Measurements from ENCODE around the gene TEX38. TPM values are rescaled to one million over a fixed set of nuclear protein-coding genes. Genes with fewer than 3 reads are reported as not detected.
A peak's percentile ranks its signal among the peaks of the same experiment; 100 is the strongest.
"Not testable (repeated sequence)": the region's sequence is repeated elsewhere in the genome, so short reads cannot be mapped to it uniquely, and the experiment has no call there.

The TEX38 gene
- total and polyA plus RNA-seq, 8 donors = 0.35 to 0.80 TPM; not detected in 6

DNA sequence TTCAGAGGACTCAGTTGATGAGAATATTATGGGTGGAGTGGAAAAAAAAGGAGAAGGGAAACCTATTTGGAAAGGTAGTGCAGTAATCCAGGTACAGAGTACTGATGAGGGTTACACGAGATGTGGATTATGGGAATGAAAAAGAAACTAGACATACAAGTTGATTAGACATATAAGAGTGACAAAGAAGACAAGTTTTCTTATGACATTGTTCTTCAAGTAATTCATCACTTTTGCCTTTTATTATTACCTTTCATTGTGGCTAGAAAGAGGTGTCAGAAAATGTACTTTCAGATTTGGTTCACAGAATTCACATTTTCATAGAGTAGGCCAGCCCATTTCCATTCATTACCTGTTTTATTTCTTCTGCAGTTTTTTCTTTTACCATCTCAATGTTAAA lies 13.9 kb upstream of the TEX38 start:
- no peak overlapping the region for H3K4me3 ChIP-seq
- peaks cover 0 to 26% (median 8%) of the 10 kb centered on the region in 3 donors for H3K36me3 ChIP-seq
- H3K9me3 ChIP-seq = no peaks in the 10 kb centered on the region
- intact Hi-C loops (cut with DNase I) = no loop called here
- 93 to 100% methylated on average over 1 of the region's 1 CpG for WGBS, 2 donors
- H3K27me3 ChIP-seq = no peaks in the 10 kb centered on the region
- ATAC-seq (no peak), FAIRE-seq (no peak), DNase-seq (no peak)
- no peak overlapping the region for H3K27ac ChIP-seq
- no peaks in the 10 kb centered on the region for H3K4me1 ChIP-seq
- TF ChIP-seq, protein P1, sequence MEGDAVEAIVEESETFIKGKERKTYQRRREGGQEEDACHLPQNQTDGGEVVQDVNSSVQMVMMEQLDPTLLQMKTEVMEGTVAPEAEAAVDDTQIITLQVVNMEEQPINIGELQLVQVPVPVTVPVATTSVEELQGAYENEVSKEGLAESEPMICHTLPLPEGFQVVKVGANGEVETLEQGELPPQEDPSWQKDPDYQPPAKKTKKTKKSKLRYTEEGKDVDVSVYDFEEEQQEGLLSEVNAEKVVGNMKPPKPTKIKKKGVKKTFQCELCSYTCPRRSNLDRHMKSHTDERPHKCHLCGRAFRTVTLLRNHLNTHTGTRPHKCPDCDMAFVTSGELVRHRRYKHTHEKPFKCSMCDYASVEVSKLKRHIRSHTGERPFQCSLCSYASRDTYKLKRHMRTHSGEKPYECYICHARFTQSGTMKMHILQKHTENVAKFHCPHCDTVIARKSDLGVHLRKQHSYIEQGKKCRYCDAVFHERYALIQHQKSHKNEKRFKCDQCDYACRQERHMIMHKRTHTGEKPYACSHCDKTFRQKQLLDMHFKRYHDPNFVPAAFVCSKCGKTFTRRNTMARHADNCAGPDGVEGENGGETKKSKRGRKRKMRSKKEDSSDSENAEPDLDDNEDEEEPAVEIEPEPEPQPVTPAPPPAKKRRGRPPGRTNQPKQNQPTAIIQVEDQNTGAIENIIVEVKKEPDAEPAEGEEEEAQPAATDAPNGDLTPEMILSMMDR (IDR thresholded peaks at IDR 0.05) = no peak

DNA sequence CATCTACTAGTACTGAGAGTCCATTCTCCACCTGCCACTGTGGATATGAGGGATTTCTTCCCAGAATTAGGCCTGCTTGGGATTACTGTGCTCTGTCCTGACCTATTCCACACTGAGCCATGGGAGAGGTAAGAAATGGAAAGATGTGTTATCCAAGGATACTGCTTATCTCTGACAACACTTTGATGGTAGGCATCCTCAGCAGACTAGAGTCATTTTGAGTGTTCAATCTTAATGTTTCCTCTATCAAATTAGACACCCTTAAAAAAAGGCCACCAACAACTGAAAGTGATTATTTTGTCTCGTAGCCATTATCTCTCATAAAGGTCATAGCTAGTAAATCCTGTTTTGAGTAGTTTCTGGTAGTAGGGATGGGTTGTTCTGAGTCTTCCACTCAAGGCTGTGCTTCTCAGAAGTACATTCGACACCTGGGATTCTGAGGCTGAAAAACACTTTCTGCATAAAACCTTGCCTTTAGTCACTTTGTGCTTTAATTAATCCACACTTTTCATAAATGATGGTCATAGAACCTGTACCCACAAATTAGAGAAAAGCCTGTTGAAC lies 12.3 kb upstream of the TEX38 start:
- ATAC-seq (no peak), FAIRE-seq (no peak), DNase-seq (no peak)
- intact Hi-C loops (cut with DNase I) = no loop called here
- TF ChIP-seq, protein P1 (IDR thresholded peaks at IDR 0.05) = no peak
- H3K27ac ChIP-seq = no peak overlapping the region
- H3K36me3 ChIP-seq = peaks cover 0 to 35% (median 13%) of the 10 kb centered on the region in 3 donors
- WGBS, 2 donors = 68 to 77% methylated on average over 2 of the region's 2 CpGs
- no peaks in the 10 kb centered on the region for H3K4me1 ChIP-seq
- no peak overlapping the region for H3K4me3 ChIP-seq
- no peaks in the 10 kb centered on the region for H3K9me3 ChIP-seq
- H3K27me3 ChIP-seq = no peaks in the 10 kb centered on the region

DNA sequence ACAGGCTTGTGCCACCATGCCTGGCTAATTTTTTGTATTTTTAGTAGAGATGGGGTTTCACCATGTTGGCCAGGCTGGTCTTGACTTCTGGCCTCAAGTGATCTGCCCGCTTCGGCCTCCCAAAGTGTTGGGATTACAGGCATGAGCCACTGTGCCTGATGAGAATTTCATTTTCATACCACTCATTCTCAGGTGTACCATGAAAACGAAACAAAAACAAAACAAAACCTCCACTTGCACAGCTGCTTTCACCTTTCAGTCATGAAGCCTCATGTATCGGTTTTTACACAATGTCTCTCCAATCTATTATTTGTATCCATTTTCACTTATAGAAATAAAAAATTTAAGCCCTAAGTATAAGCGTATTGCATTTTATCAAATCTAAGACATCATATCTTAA lies 11.5 kb upstream of the TEX38 start:
- H3K36me3 ChIP-seq = peaks cover 0 to 34% (median 13%) of the 10 kb centered on the region in 3 donors
- H3K4me3 ChIP-seq; DNase-seq; intact Hi-C loops (cut with DNase I); FAIRE-seq; H3K27me3 ChIP-seq; H3K4me1 ChIP-seq; ATAC-seq; H3K9me3 ChIP-seq; H3K27ac ChIP-seq: not testable (repeated sequence)
- 93 to 94% methylated on average over 5 of the region's 5 CpGs for WGBS, 2 donors

DNA sequence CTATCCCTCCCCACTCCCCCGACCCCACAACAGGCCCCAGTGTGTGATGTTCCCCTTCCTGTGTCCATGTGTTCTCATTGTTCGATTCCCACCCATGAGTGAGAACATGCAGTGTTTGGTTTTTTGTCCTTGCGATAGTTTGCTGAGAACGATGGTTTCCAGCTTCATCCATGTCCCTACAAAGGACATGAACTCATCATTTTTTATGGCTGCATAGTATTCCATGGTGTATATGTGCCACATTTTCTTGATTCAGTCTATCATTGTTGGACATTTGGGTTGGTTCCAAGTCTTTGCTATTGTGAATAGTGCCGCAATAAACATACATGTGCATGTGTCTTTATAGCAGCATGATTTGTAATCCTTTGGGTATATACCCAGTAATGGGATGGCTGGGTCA lies 8.7 kb upstream of the TEX38 start:
- intact Hi-C loops (cut with DNase I); FAIRE-seq; ATAC-seq; DNase-seq; H3K9me3 ChIP-seq; H3K27ac ChIP-seq; H3K4me3 ChIP-seq; H3K27me3 ChIP-seq: not testable (repeated sequence)
- 97% methylated on average over 2 to 4 of the region's 5 CpGs for WGBS, 2 donors
- Histone ChIP-seq H3K36me3 (peaks cover 0 to 17% (median 6%) of the 10 kb centered on the region in 3 donors), H3K4me1 (peaks cover 4 to 10% (median 8%) of the 10 kb centered on the region in 3 donors)

DNA sequence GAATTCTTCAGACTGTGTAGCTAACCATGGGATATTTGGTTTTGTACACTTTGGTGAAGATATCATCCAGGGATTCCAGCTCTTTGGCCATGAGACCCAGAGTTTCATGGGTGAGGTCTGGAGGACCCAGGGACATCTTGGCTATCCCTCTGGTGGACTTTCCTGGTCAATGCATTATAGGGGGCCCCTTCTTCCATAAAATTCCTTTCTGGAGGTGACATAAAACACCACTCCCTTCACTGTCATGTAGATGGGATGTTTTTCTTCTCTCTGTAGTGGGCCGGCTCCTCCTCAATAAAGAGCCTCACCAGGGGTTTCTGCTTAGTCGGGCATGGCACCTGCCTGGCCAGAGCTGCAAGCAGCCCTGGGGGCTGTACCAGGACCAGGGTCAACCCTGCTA lies 5.7 kb upstream of the TEX38 start:
- FAIRE-seq (no peak), ATAC-seq (no peak), DNase-seq (peak in 1 of 6 donors; percentile 36)
- no peaks in the 10 kb centered on the region for H3K9me3 ChIP-seq
- intact Hi-C loops (cut with DNase I) = no loop called here
- TF ChIP-seq, protein P1 (IDR thresholded peaks at IDR 0.05) = no peak
- H3K27me3 ChIP-seq = no peaks in the 10 kb centered on the region
- no peak overlapping the region for H3K27ac ChIP-seq
- peaks cover 0 to 13% (median 6%) of the 10 kb centered on the region in 3 donors for H3K36me3 ChIP-seq
- H3K4me1 ChIP-seq = peaks cover 4 to 10% (median 8%) of the 10 kb centered on the region in 3 donors
- H3K4me3 ChIP-seq = no peak overlapping the region
- 80 to 90% methylated on average over 2 of the region's 2 CpGs for WGBS, 2 donors
